Trophoblast cell (in vitro differentiated cells and primary cell): ENCODE measurements around the gene SNX32.

Source experiments
- DNase-seq, 2 donors: peaks; one replicate each; pipeline ENCODE4 v3.0.0-alpha.2; 2016
- H2AFZ ChIP-seq: 2 replicates; pipeline ENCODE4 v1.6.1; 2013; ENCODE audit warnings: low read length, moderate library complexity, mild to moderate bottlenecking; ENCODE audit not compliant: insufficient read depth, poor library complexity
- H2AK5ac ChIP-seq: 2 replicates; pipeline ENCODE4 v1.6.1; 2013; ENCODE audit warnings: mild to moderate bottlenecking, low read length
- H2BK120ac ChIP-seq: 2 replicates; pipeline ENCODE4 v1.6.1; 2013; ENCODE audit warnings: low read length, mild to moderate bottlenecking, moderate library complexity; ENCODE audit not compliant: insufficient read depth, poor library complexity
- H2BK12ac ChIP-seq: 2 replicates; pipeline ENCODE4 v1.6.1; 2013; ENCODE audit warnings: mild to moderate bottlenecking, low read length, moderate library complexity
- H2BK5ac ChIP-seq: 2 replicates; pipeline ENCODE4 v1.6.1; 2013; ENCODE audit warnings: low read length, low read depth, moderate library complexity, mild to moderate bottlenecking; ENCODE audit not compliant: poor library complexity
- H3K14ac ChIP-seq: 2 replicates; pipeline ENCODE4 v1.6.1; 2013; ENCODE audit warnings: mild to moderate bottlenecking, low read length
- H3K18ac ChIP-seq: 2 replicates; pipeline ENCODE4 v1.6.1; 2013; ENCODE audit warnings: mild to moderate bottlenecking, low read length
- H3K23ac ChIP-seq: 2 replicates; pipeline ENCODE4 v1.6.1; 2013; ENCODE audit warnings: low read length
- H3K27ac ChIP-seq: 2 replicates; pipeline ENCODE4 v1.5.1; 2013; ENCODE audit warnings: low read depth, mild to moderate bottlenecking, inconsistent platforms, low read length, moderate library complexity
- H3K27me3 ChIP-seq: 2 replicates; pipeline ENCODE4 v1.6.1; 2013; ENCODE audit warnings: inconsistent platforms, mild to moderate bottlenecking, low read length, moderate library complexity; ENCODE audit not compliant: insufficient read depth
- H3K36me3 ChIP-seq, 2 experiments: 1 replicate in 1 of 2; 2 replicates in 1 of 2; pipeline ENCODE4 v1.6.1; 2013; ENCODE audit warnings: low read length in 2 of 2, mild to moderate bottlenecking in 2 of 2, moderate library complexity in 1 of 2; ENCODE audit not compliant: insufficient read depth in 2 of 2, control insufficient read depth in 1 of 2
- H3K4ac ChIP-seq: 2 replicates; pipeline ENCODE4 v1.6.1; 2013; ENCODE audit warnings: low read depth, mild to moderate bottlenecking, low read length, moderate library complexity
- H3K4me1 ChIP-seq, 2 experiments: 1 replicate in 1 of 2; 2 replicates in 1 of 2; pipeline ENCODE4 v1.6.1; 2013; ENCODE audit warnings: low read length in 2 of 2, mild to moderate bottlenecking in 2 of 2, moderate library complexity in 1 of 2; ENCODE audit not compliant: insufficient read depth in 2 of 2, control insufficient read depth in 1 of 2
- H3K4me2 ChIP-seq: 2 replicates; pipeline ENCODE4 v1.6.1; 2013; ENCODE audit warnings: inconsistent platforms, mild to moderate bottlenecking, low read length, moderate library complexity
- H3K4me3 ChIP-seq: 2 replicates; pipeline ENCODE4 v1.5.1; 2013; ENCODE audit warnings: mild to moderate bottlenecking, low read depth, low read length, inconsistent platforms
- H3K79me1 ChIP-seq: one replicate; pipeline ENCODE4 v1.6.1; 2013; ENCODE audit warnings: low read length
- H3K79me2 ChIP-seq: 2 replicates; pipeline ENCODE4 v1.6.1; 2013; ENCODE audit warnings: low read length, mild to moderate bottlenecking; ENCODE audit not compliant: control insufficient read depth, insufficient read depth, poor library complexity
- H3K9ac ChIP-seq: 2 replicates; pipeline ENCODE4 v1.6.1; 2013; ENCODE audit warnings: mild to moderate bottlenecking, low read length
- H3K9me3 ChIP-seq: 2 replicates; pipeline ENCODE4 v1.6.1; 2013; ENCODE audit warnings: low read depth, mild to moderate bottlenecking, control low read depth, inconsistent platforms, low read length; ENCODE audit not compliant: insufficient read depth
- H4K12ac ChIP-seq: 2 replicates; pipeline ENCODE4 v1.6.1; 2013; ENCODE audit warnings: low read depth, mild to moderate bottlenecking, low read length, moderate library complexity
- H4K8ac ChIP-seq: 2 replicates; pipeline ENCODE4 v1.6.1; 2013; ENCODE audit warnings: low read depth, mild to moderate bottlenecking, low read length, moderate library complexity
- H4K91ac ChIP-seq: one replicate; pipeline ENCODE4 v1.6.1; 2013; ENCODE audit warnings: low read depth, mild to moderate bottlenecking, low read length, moderate library complexity
- WGBS: extraction: QIAGEN DNeasy Blood & Tissue Kit; methylation state at CpG from one replicate; pipeline ENCODE4 v1.1.7; 2013; ENCODE audit warnings: missing lambda C conversion rate; ENCODE audit not compliant: insufficient read length, insufficient coverage; ENCODE audit errors: extremely low coverage; 5-methylcytosine and 5-hydroxymethylcytosine counted together

The SNX32 gene

GRCh38 chr11:65802841-65803240 is 30.9 kb upstream of the SNX32 start:
- no peak overlapping the region for H2BK120ac ChIP-seq

DNA sequence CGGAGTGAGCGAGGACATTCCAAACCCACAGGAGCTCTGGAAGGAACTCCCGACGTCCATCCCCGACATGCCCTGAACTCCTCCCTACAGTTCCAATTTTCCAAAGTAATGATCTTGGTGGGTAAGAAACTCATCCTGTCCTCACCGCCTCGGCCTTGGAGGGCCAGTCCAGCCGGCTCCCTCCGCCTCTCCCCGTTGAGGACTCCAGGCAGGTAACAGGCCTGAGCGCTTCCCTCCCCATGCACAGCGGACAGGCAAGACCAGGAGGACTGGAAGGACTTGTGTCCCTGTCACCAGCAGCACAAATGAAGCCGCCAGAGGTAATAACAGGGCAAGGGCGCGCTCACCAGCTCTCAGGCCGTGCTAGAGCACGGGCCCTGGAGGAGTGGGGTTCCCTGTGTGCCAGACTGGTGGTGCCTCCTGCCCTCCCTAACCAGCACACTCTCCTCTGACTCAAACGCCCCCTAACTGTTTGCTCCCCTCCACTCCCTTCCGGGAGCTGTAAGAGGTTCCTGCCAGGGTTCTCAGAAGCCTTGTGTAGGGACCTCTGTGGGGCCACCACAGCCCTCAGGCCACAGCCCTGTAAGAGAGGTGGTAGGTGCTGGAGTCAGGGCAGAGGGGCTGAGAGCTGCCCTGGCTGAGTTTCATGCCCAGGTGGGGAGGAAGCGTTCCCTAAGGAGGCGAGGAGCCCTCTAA is 29.8 kb upstream of the SNX32 start:
- Histone ChIP-seq H3K14ac (no peak overlapping the region), H3K4me2 (no peak overlapping the region)

More at GRCh38 chr11:65802841-65803240, 30.9 kb upstream of the SNX32 start:
- no peak overlapping the region for H3K4me2 ChIP-seq
- no peak overlapping the region for H3K27ac ChIP-seq
- H3K36me3 ChIP-seq = no peaks in the 10 kb centered on the region
- no peak overlapping the region for H4K12ac ChIP-seq
- H2AFZ ChIP-seq = no peak overlapping the region
- no peaks in the 10 kb centered on the region for H3K79me2 ChIP-seq
- H4K8ac ChIP-seq = no peak overlapping the region
- H3K4ac ChIP-seq = no peak overlapping the region
- no peak overlapping the region for H3K9ac ChIP-seq
- no peaks in the 10 kb centered on the region for H3K9me3 ChIP-seq
- H3K79me1 ChIP-seq = no peaks in the 10 kb centered on the region
- no peak overlapping the region for H2BK5ac ChIP-seq
- H4K91ac ChIP-seq = peak overlapping the region; percentile 25
- H3K4me3 ChIP-seq = no peak overlapping the region
- peak overlapping the region; percentile 16 for H2BK12ac ChIP-seq
- DNase-seq = no peak
- H3K23ac ChIP-seq = no peak overlapping the region
- H3K14ac ChIP-seq = no peak overlapping the region
- H2AK5ac ChIP-seq = peak overlapping the region; percentile 12
- no peak overlapping the region for H3K18ac ChIP-seq
- no CpG with 5 or more reads among the region's 9 CpGs for WGBS
- H3K4me1 ChIP-seq = peaks cover 0 to 3% of the 10 kb centered on the region in 2 experiments
- no peaks in the 10 kb centered on the region for H3K27me3 ChIP-seq

GRCh38 chr11:65806979-65807378 is 26.8 kb upstream of the SNX32 start:
- no peak overlapping the region for H2BK12ac ChIP-seq
- peaks cover 4% of the 10 kb centered on the region for H3K9me3 ChIP-seq
- no peak overlapping the region for H3K4me2 ChIP-seq
- DNase-seq = no peak
- no peak overlapping the region for H2BK120ac ChIP-seq
- H3K9ac ChIP-seq = no peak overlapping the region
- no peak overlapping the region for H3K14ac ChIP-seq
- H3K4me1 ChIP-seq = peaks cover 2 to 5% of the 10 kb centered on the region in 2 experiments
- no CpG with 5 or more reads among the region's 6 CpGs for WGBS
- no peak overlapping the region for H3K18ac ChIP-seq
- no peak overlapping the region for H3K23ac ChIP-seq
- H3K36me3 ChIP-seq = no peaks in the 10 kb centered on the region
- H2BK5ac ChIP-seq = no peak overlapping the region
- H3K4me3 ChIP-seq = no peak overlapping the region
- no peak overlapping the region for H2AFZ ChIP-seq
- H2AK5ac ChIP-seq = no peak overlapping the region
- H3K79me2 ChIP-seq = no peaks in the 10 kb centered on the region
- no peak overlapping the region for H4K12ac ChIP-seq
- H4K8ac ChIP-seq = no peak overlapping the region
- H3K4ac ChIP-seq = no peak overlapping the region
- no peak overlapping the region for H4K91ac ChIP-seq
- no peak overlapping the region for H3K27ac ChIP-seq
- peaks cover 7% of the 10 kb centered on the region for H3K79me1 ChIP-seq
- H3K27me3 ChIP-seq = no peaks in the 10 kb centered on the region

More for the DNA sequence above, 29.8 kb upstream of the SNX32 start:
- DNase-seq = peak in 1 of 2 donors; percentile 46
- H3K27ac ChIP-seq = no peak overlapping the region
- H4K91ac ChIP-seq = peak overlapping the region; percentile 3
- no peak overlapping the region for H2AK5ac ChIP-seq
- H4K12ac ChIP-seq = no peak overlapping the region
- H2BK5ac ChIP-seq = no peak overlapping the region
- no peak overlapping the region for H3K18ac ChIP-seq
- peaks cover 0 to 3% of the 10 kb centered on the region in 2 experiments for H3K4me1 ChIP-seq
- no peak overlapping the region for H3K23ac ChIP-seq
- no peak overlapping the region for H3K4me3 ChIP-seq
- WGBS = no CpG with 5 or more reads among the region's 21 CpGs
- H2BK120ac ChIP-seq = no peak overlapping the region
- peaks cover 2% of the 10 kb centered on the region for H3K79me1 ChIP-seq
- no peak overlapping the region for H2BK12ac ChIP-seq
- no peaks in the 10 kb centered on the region for H3K36me3 ChIP-seq
- H2AFZ ChIP-seq = no peak overlapping the region
- no peak overlapping the region for H3K4ac ChIP-seq
- H4K8ac ChIP-seq = no peak overlapping the region
- H3K9ac ChIP-seq = no peak overlapping the region
- no peaks in the 10 kb centered on the region for H3K79me2 ChIP-seq
- H3K27me3 ChIP-seq = no peaks in the 10 kb centered on the region
- H3K9me3 ChIP-seq = no peaks in the 10 kb centered on the region

GRCh38 chr11:65808744-65809341 is 24.9 kb upstream of the SNX32 start:
- Histone ChIP-seq H2BK120ac (no peak overlapping the region), H2BK12ac (no peak overlapping the region), H4K8ac (peak overlapping the region; percentile 20), H3K4me3 (no peak overlapping the region), H2AK5ac (peak overlapping the region; percentile 21), H2BK5ac (no peak overlapping the region), H2AFZ (no peak overlapping the region), H4K91ac (peak overlapping the region; percentile 39), H3K4me1 (peaks cover 2 to 5% of the 10 kb centered on the region in 2 experiments), H3K27me3 (no peaks in the 10 kb centered on the region), H3K79me2 (no peaks in the 10 kb centered on the region), H3K9me3 (peaks cover 4% of the 10 kb centered on the region), H3K4ac (no peak overlapping the region), H3K27ac (no peak overlapping the region), H3K4me2 (no peak overlapping the region), H3K14ac (no peak overlapping the region), H3K9ac (no peak overlapping the region), H3K36me3 (no peaks in the 10 kb centered on the region), H3K18ac (no peak overlapping the region), H3K23ac (no peak overlapping the region), H4K12ac (no peak overlapping the region), H3K79me1 (peaks cover 12% of the 10 kb centered on the region)
- no peak for DNase-seq
- no CpG with 5 or more reads among the region's 20 CpGs for WGBS
